Mammary epithelial cell (primary cell): ENCODE results near the gene CST9L.

Experiments used
- CTCF ChIP-seq, 2 donors: IDR thresholded peaks in 1 of 2; conservative IDR thresholded peaks in 1 of 2; 2 replicates each; pipeline ENCODE4 v1.5.1; 2011 to 2012; ENCODE audit warnings: inconsistent platforms in 2 of 2, low read length in 2 of 2, mild to moderate bottlenecking in 2 of 2, control low read depth in 1 of 2, low read depth in 1 of 2; ENCODE audit not compliant: insufficient read depth in 1 of 2; ENCODE audit errors: extremely low read depth in 1 of 2
- EZH2 ChIP-seq: IDR thresholded peaks from 2 replicates; pipeline ENCODE4 v1.6.1; 2012; ENCODE audit warnings: low read length, inconsistent platforms, borderline replicate concordance

GRCh38 chr20:23595941-23596340, 27.7 kb upstream of the CST9L start:
- no peak for TF ChIP-seq CTCF (conservative IDR thresholded peaks at IDR 0.05 in 1 of 2, IDR thresholded peaks at IDR 0.05 in 1 of 2; ENCODE audit: extremely low read depth in 1 of 2, insufficient read depth in 1 of 2, low read depth in 1 of 2, low read length in 2 of 2)
- TF ChIP-seq EZH2, result no peak
